H1 (cell line): ENCODE results near the gene ABHD6. TPM values are rescaled to one million over a fixed set of nuclear protein-coding genes. Genes with fewer than 3 reads are reported as not detected.

Experiments used
- CHD7 ChIP-seq: fragments of 300-600 bp; sonication (generic); IDR thresholded peaks from 2 replicates; pipeline ENCODE4 v1.7.1; 2012; ENCODE audit warnings: low read length, moderate library complexity, mild to moderate bottlenecking, inconsistent platforms; ENCODE audit not compliant: insufficient replicate concordance
- polyA plus RNA-seq, 7 experiments: library from polyadenylated mRNA; depleted of rRNA in 3 of 7; stranded (reverse) in 5 of 7; unstranded in 2 of 7; fragments of >200 nt in 5 of 7; fragments of 200-250 nt in 2 of 7; gene quantifications; 1 replicate in 5 of 7; 2 replicates in 1 of 7; 4 replicates in 1 of 7; pipeline versions ENCODE4 v1.2.1 to v1.2.3, GENCODE V29; 2011 to 2013; ENCODE audit warnings: missing spikeins in 2 of 7, mixed read lengths in 2 of 7
- total RNA-seq: library from RNA; stranded (reverse); fragmentation: NEBNext Ultra II Directional; extraction: Animal tissue kit (Norgen Biotek cat#: 25700); gene quantifications from 2 replicates; pipeline ENCODE4 v1.2.1, GENCODE V29; 2021

Gene ABHD6
- total and polyA plus RNA-seq, 2 of the 8 experiments (the other 6 are each of a cell fraction or from before 2014, with no cell fraction given): 5.9 to 6.6 TPM

- TF ChIP-seq CHD7: no peak
- TF ChIP-seq, all 59 proteins: peak for 0
Observed at GRCh38 chr3:58270485-58270884, 32.9 kb downstream of the ABHD6 start (continued).
